NCI-H1436 treated with DMSO at 0.1 percent for 48 hours (cell line): ENCODE measurements around the gene SLC6A8.
"Not testable (repeated sequence)": the region's sequence is repeated elsewhere in the genome, so short reads cannot be mapped to it uniquely, and the experiment has no call there.

ENCODE experiments used
- DNase-seq: peaks from one replicate; lab custom pipeline; 2025; lab: John Stamatoyannopoulos, UW

SLC6A8 gene

DNA sequence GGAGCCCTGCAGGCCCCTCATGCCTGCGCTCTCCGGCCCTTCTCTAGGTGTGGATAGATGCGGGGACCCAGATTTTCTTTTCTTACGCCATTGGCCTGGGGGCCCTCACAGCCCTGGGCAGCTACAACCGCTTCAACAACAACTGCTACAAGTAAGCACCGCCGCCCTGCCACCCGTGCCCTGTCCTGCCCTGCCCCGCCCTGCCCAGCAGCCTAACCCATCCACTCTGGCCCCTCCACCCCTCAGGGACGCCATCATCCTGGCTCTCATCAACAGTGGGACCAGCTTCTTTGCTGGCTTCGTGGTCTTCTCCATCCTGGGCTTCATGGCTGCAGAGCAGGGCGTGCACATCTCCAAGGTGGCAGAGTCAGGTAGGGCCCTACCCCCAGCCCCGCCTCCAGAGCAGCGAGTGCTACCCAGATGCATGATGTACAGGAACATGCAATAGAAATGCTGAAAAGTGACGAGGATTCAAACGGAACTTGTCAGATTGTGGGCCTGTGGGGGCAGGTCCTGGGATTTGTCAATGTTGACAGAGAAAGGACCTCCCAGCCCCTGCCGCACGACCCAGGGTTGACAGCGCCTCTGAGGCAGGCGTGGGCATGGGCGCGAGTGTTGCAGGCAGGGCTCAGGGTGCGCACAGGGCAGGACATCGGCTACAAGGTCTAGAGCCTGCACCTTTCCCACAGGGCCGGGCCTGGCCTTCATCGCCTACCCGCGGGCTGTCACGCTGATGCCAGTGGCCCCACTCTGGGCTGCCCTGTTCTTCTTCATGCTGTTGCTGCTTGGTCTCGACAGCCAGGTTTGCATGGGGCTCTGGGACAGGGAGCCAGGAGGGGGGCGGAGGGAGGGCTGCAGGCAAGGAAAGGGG is 5.7 kb downstream of the SLC6A8 start:
- no peak for DNase-seq

DNA sequence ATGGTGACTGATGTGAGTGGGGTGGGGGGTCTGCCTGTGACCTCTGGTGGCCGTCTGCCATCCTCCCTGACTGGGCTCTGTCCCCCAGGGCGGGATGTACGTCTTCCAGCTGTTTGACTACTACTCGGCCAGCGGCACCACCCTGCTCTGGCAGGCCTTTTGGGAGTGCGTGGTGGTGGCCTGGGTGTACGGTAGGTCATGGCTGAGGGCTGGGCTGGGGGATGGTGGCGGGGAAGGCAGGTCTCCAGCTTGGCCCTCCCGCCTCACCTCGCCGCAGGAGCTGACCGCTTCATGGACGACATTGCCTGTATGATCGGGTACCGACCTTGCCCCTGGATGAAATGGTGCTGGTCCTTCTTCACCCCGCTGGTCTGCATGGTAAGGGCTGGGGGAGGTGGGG is 6.5 kb downstream of the SLC6A8 start:
- DNase-seq, result not testable (repeated sequence)

DNA sequence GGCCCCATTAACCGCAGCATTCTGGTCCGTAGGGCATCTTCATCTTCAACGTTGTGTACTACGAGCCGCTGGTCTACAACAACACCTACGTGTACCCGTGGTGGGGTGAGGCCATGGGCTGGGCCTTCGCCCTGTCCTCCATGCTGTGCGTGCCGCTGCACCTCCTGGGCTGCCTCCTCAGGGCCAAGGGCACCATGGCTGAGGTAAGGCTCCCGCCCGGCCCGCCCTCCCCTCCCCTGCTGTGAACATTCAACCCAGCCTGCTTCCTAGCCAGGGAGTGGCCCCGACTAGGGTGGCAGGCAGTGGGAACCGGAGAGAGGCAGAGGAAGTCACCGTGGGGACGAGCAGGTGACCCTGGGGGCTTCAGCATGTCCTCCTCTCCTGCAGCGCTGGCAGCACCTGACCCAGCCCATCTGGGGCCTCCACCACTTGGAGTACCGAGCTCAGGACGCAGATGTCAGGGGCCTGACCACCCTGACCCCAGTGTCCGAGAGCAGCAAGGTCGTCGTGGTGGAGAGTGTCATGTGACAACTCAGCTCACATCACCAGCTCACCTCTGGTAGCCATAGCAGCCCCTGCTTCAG is 7.1 kb downstream of the SLC6A8 start:
- no peak for DNase-seq

DNA sequence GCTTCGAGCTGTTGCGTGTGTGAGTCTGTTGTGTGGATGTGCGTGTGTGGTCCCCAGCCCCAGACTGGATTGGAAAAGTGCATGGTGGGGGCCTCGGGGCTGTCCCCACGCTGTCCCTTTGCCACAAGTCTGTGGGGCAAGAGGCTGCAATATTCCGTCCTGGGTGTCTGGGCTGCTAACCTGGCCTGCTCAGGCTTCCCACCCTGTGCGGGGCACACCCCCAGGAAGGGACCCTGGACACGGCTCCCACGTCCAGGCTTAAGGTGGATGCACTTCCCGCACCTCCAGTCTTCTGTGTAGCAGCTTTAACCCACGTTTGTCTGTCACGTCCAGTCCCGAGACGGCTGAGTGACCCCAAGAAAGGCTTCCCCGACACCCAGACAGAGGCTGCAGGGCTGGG is 8.4 kb downstream of the SLC6A8 start:
- DNase-seq, result no peak

DNA sequence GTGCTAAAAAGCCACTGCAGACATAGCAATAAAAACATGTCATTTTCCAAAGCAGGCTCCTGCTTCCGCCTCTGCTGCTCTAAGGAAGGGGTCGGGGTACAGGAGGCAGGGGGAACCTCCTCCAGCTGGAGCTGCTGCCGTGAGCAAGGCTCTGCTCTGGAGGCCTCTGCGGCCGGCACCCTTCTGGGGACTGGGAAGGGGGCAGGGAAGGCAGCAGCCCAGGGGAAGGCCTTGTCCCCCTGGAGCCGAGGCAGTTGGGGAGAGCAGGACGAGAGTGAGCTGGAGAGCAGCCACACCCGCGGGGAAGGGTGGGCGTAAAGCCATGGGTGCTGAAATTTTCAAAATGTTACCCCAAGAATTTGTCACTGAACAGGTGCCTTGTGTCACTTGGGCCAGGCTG is 8.8 kb downstream of the SLC6A8 start:
- DNase-seq, result not testable (repeated sequence)

DNA sequence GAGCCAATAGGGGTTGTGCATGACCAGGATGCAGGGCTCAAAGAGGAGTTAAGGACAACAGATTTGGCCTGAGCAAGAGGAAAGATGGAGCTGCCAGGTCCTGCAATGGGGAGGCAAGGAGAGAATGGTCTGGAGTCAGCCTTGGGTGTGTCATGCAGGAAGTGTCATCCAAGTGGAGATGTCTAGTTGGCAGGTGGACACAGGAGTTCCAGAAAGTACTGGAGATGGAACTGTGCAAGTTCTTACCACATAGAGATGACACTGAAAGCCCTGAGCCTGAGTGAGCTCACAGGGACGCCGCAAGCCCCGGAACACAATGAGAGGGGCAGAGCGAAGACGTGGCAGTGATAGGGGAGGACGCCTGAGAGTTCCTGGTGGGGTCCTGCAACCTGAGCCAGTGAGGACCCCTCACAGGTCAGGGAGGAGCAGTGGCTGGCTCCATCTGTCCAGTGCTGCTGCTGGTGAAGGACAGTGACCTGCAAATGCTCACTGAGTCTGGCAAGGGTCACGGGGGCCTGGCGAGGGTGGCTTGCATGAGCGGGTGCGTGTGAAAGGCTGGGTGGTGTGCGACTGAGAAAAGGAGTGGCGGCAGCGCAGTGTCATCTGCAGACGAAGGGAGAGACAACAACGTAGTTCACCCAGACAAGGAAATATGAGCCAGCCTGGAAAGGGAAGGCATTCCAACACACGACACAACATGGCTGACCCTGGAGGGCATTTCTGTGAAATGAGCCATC is 9.4 kb downstream of the SLC6A8 start:
- not testable (repeated sequence) for DNase-seq

GRCh38 chrX:153697924-153698865 is 10.5 kb downstream of the SLC6A8 start:
- DNase-seq, result no peak

- DNase-seq, result not testable (repeated sequence)
These were observed 11.6 kb downstream of the SLC6A8 start for GRCh38 chrX:153699210-153699783.

- not testable (repeated sequence) for DNase-seq
These were observed 12.2 kb downstream of the SLC6A8 start for GRCh38 chrX:153699784-153700371.

GRCh38 chrX:153700376-153700945 is 12.7 kb downstream of the SLC6A8 start:
- DNase-seq, result no peak

DNA sequence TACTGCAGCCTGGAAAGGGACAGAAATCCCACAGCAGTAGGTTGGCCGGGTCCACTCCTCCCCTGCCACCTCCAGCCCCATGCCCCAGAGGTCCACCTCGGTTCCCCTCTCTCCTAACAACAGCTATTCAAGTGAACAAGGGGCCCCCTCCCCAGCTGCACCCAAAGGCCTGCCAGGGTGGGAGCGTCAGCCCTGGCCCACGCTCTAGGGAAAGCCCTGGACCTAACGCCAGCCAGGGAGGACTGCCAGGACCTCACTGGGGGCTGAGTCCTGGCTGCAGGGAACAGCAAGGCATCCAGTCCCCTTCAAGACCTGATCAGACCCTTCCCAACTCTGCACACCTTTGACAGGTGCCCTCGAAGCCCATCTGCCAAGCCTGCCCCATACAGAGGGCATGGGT is 13.2 kb downstream of the SLC6A8 start:
- DNase-seq, result no peak

DNA sequence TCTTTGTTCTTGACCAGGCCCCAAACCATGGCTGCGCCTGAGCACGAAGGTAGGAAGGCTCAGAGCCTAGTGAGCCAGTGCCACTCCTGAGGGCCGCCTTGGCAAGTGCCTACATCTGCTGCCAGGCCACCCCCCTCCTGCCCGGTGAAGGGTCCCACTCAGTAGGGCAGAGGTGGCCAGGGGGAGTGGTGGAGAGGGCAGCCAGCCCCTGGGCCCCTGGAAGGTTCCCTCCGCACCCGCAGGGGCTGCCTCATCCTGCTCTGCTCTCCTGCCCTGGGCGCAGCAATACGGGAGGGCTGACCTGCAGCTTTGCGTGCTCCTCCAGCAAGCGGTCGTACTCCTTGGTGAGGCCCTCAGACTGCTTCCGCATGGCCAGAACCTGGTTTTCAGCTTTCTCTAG is 14.0 kb downstream of the SLC6A8 start:
- DNase-seq, result no peak

- no peak for DNase-seq
These were observed 14.8 kb downstream of the SLC6A8 start for GRCh38 chrX:153702336-153703035.

DNA sequence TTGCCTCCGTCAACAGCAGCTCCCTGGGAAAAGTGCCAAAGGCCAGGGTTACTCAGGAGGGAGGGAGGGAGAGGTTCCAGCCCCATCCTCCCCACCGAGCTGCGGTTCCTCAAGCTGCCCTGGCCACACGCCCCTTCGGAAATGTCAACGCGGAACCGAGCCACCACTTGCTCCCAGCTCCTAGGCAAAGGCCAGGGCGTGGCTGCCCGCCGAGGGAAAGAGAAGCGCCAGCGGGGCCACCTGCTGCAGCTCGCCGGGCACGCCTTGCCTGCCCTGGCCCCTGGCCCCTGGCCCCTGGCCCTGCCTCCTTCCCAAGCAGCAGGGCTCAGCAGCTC is 15.3 kb downstream of the SLC6A8 start:
- no peak for DNase-seq

- no peak for DNase-seq
These were observed 16.3 kb downstream of the SLC6A8 start for GRCh38 chrX:153704021-153704526.

DNA sequence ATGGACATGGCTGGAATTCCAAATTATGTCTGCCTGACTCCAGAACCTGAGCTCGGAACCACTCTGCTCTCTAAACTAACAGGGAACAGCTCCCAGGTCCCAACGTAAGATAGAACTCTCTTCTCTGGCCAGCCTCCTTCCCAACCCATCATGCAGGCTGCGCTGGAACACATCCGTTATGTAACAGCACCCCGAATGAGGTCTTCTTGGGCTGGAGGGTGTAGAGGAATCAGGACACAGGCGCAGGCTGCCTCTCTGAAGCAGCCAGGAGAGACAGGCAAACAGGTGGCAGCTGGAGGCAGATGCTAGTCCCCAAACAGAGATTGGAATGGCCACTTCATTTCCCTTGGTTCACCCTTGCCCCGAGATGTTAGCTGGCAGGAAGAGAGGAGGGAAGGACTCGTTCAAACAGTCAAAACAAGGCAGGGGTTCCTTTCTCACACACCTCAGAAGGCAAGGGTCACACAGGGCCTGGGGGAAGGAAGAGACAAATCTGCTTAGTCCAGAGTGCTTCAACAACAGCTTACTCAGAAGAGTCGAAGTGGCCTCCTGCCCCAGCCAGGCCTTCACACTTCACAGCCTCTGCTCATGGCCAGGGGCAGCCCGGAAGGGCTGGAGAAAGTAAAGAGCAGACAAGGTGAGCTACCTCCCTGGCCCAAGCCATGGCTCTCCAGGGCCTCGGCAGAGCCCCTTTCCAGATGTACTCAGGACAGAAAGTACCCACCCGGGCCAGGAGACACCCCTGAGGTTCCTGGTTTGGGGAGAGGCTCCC is 17.1 kb downstream of the SLC6A8 start:
- not testable (repeated sequence) for DNase-seq

DNA sequence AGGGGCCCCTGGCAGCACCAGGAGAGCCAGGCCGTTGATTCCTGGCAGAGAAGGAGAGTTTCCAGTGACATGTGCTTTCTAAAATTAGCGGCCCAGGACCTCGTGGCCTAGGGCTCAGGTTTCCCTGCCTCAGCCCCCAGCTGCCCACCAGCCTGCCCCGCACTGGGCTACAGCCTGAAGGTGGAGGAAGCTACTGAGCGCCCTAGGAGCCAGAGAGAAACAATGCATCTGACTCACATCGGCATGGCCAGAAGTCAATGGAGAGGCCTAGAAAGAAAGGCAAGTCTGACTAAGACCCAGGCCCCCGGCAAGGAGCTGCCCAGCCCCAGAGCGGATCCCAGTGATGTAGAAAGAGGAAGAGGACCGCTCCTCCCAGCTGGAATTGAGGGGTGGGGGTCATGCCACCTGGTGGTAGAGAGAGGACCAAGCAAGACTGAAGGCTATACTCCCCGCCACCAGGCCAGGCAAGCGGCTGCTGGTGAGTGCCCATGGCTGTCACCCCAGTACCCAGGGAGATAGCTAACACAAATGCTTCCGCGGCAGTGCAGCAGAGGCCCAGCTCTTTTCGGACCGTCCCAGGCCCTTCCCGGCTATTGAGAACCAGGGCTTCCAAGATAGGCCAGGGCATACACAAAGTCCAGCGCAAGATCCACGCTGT is 17.8 kb downstream of the SLC6A8 start:
- not testable (repeated sequence) for DNase-seq

DNA sequence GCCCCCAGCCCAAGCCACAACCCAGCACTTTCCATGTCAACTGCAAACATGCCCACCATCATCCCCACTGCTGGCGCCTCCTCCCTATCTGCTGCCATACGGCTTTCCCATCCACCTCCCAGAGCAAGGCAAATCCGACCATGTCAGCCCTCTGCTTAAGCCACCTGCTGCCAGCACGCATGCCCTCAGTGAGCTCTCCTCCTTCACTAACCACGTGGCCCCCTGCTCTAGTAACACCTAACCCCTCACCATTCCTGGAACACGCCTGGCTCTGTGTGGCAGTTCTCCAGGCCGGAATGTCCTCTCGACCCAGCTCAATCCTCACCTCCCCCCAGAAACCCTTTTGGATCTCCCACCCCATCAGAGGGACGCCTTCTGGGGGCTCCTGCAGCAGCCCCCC is 19.1 kb downstream of the SLC6A8 start:
- no peak for DNase-seq

- DNase-seq, result no peak
These were observed 19.7 kb downstream of the SLC6A8 start for GRCh38 chrX:153707406-153707805.
